HT-29 (cell line): Measurements from ENCODE around the gene SARS1. TPM values are rescaled to one million over a fixed set of nuclear protein-coding genes. Genes with fewer than 3 reads are reported as not detected.

Source experiments
- DNase-seq: peaks from one replicate; pipeline ENCODE4 v3.0.0-alpha.2; 2015; ENCODE audit warnings: low spot score
- total RNA-seq: library from RNA; depleted of rRNA; stranded (reverse); fragments of >200 nt; shearing (Covaris generic); gene quantifications from 2 replicates; pipeline ENCODE4 v1.2.3, GENCODE V29; 2014

Gene SARS1
- total RNA-seq, 1 experiment from 2014 or later, result 109 TPM

DNA sequence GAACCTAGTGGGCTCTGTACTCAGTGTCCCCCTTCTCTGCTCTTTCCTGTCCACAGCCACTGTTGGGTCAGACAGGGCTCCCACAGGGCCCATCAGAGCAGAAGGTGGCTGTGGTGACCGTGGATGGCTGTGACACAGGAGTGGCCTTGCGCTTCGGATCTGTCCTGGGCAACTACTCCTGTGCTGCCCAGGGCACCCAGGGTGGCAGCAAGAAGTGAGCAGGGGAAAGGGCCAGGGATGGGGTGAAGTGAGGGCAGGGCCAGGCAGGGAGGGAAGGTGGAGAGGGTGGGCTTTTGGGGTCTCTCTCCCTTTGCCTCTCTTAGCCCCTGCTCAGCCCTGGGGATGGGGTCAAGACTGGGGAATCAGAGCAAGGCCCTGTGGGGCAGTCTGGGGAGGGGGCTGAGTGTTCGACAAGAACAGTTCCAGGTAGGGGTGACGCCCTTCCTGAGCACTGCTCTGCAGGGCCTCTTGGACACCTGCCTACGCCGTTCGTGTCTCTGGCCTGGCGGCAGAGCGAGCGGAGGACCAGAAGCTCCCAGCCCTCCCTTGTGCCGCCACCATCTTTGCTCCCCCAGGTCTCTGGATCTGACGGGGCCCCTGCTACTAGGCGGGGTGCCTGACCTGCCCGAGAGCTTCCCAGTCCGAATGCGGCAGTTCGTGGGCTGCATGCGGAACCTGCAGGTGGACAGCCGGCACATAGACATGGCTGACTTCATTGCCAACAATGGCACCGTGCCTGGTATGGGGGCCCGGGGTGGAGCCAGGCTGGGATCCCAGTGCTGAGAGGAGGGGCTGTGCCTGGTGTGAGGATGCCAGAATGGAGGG, 48.7 kb downstream of the SARS1 start:
- no peak for DNase-seq

- DNase-seq, result no peak
These were observed 49.5 kb downstream of the SARS1 start for GRCh38 chr1:109263234-109263596.

DNA sequence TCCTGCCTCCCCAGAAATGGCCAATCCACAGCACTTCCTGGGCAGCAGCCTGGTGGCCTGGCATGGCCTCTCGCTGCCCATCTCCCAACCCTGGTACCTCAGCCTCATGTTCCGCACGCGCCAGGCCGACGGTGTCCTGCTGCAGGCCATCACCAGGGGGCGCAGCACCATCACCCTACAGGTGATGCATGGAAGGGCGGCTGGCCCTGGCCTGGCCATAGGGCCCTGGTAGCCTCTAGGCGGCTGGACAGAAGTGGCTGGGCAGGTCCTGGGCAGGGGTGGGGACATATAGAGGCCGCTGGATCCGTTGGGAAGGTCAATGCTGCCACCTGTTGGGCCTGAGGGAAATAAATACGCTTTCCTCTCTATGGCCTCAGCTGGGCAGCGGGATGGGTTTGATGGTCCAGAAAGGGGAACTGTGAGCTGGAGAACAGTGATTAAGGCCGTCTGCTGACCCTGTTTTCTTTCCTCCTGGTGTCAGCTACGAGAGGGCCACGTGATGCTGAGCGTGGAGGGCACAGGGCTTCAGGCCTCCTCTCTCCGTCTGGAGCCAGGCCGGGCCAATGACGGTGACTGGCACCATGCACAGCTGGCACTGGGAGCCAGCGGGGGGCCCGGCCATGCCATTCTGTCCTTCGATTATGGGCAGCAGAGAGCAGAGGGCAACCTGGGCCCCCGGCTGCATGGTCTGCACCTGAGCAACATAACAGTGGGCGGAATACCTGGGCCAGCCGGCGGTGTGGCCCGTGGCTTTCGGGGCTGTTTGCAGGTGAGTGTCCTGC, 50.1 kb downstream of the SARS1 start:
- DNase-seq, result peak; percentile 99

GRCh38 chr1:109264379-109264755, 50.6 kb downstream of the SARS1 start:
- DNase-seq, result no peak

GRCh38 chr1:109265016-109265415, 51.3 kb downstream of the SARS1 start:
- DNase-seq, result no peak

DNA sequence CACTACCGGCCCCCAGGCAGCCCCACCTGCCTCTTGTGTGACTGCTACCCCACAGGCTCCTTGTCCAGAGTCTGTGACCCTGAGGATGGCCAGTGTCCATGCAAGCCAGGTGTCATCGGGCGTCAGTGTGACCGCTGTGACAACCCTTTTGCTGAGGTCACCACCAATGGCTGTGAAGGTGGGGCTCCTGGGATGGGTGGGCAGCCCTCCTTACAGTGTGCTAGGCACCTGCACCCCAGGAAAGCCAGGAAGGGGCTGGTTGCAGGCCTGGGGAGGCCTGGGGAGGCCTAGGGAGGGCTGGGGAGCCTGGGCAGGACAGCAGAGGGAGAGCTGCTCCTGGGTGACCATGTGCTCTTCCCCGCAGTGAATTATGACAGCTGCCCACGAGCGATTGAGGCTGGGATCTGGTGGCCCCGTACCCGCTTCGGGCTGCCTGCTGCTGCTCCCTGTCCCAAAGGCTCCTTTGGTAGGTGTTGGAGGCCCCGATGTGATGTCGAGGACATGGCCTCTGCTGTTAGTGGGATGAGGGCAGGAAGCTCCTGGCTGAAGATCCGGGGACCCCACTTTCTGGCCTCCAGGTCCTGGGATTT, 52.1 kb downstream of the SARS1 start:
- DNase-seq, result no peak

DNA sequence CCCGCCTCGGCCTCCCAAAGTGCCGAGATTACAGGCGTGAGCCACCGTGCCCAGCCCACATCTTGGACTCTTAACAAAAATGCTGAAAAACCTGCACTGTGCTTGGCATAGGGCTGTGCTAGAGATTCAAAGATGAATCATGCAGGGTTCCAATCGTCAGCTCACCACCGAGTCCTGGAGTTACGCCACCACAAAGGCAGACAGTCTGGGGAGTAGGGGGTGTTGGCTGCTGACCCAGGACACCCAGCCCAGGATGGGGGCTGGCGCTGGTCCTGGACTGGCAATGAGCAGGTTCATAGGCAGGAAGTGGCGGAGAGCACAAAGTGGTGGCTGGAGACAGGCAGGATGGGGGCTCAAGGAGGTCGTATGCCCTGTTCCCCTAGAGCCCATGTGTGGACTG, 53.2 kb downstream of the SARS1 start:
- no peak for DNase-seq

- DNase-seq, result no peak
These were observed 54.1 kb downstream of the SARS1 start for GRCh38 chr1:109267743-109268300.

- no peak for DNase-seq
These were observed 54.9 kb downstream of the SARS1 start for GRCh38 chr1:109268431-109269211.

DNA sequence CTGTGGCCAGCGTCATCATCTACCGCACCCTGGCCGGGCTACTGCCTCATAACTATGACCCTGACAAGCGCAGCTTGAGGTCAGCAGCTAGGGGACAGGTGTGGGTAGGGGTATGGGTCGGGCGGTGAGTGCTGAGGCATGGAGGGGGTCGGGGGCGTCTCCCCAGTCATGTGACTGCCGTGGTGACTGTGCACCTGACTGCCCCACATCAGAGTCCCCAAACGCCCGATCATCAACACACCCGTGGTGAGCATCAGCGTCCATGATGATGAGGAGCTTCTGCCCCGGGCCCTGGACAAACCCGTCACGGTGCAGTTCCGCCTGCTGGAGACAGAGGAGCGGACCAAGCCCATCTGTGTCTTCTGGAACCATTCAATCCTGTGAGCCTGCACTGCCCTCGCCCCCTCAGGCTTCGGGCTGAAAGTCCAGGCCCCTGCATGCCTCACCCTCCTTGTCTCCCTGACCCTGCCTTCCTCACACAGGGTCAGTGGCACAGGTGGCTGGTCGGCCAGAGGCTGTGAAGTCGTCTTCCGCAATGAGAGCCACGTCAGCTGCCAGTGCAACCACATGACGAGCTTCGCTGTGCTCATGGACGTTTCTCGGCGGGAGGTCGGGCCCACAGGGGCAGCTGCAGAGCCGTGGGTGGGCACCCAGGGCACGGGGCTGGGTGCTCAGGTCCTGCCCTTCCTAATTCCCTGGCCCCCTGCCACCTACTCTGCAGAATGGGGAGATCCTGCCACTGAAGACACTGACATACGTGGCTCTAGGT, 55.7 kb downstream of the SARS1 start:
- DNase-seq, result no peak

- DNase-seq, result no peak
These were observed 56.4 kb downstream of the SARS1 start for GRCh38 chr1:109269981-109270622.

DNA sequence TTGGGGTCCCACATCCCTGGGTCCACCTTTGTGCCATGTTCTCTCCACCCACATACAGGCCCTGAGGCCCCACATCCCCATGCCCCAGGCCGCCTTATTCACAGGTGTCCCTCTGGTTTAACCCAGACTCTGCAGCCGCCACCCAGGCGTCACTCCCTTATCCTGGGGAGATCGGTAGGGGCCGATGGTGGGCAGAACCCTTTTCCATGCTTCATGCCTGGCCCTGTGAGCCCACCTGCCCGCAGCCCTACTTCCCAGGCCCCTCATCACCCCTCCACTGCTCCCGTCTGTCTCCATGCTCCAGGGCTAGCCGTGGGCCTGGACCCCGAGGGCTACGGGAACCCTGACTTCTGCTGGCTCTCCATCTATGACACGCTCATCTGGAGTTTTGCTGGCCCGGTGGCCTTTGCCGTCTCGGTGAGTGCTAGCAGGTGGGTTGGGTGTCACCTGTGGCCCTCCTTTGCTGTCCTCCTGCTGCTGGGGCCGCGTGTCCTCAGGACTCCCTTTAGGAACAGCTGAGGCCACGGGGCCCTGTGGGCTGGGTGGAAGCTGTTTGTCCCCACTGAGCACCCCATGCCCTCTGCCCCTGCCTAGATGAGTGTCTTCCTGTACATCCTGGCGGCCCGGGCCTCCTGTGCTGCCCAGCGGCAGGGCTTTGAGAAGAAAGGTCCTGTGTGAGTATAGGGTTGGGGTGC, 57.1 kb downstream of the SARS1 start:
- DNase-seq, result no peak

- no peak for DNase-seq
These were observed 57.7 kb downstream of the SARS1 start for GRCh38 chr1:109271458-109271857.

GRCh38 chr1:109272021-109272799, 58.5 kb downstream of the SARS1 start:
- DNase-seq, result no peak

DNA sequence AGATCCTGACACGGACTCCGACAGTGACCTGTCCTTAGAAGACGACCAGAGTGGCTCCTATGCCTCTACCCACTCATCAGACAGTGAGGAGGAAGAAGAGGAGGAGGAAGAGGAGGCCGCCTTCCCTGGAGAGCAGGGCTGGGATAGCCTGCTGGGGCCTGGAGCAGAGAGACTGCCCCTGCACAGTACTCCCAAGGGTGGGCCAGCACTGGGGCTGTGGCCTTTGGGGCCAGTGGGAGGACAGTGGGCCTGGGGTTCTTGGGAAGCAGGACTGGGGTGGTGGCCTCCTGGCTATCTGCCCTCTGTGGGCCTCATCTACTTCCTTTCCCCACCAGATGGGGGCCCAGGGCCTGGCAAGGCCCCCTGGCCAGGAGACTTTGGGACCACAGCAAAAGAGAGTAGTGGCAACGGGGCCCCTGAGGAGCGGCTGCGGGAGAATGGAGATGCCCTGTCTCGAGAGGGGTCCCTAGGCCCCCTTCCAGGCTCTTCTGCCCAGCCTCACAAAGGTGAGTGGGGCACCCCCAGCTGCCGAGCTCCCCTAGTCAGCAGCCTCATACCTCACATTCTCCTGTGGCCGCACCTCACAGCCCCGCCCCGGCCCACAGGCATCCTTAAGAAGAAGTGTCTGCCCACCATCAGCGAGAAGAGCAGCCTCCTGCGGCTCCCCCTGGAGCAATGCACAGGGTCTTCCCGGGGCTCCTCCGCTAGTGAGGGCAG, 59.3 kb downstream of the SARS1 start:
- peak; percentile 31 for DNase-seq

DNA sequence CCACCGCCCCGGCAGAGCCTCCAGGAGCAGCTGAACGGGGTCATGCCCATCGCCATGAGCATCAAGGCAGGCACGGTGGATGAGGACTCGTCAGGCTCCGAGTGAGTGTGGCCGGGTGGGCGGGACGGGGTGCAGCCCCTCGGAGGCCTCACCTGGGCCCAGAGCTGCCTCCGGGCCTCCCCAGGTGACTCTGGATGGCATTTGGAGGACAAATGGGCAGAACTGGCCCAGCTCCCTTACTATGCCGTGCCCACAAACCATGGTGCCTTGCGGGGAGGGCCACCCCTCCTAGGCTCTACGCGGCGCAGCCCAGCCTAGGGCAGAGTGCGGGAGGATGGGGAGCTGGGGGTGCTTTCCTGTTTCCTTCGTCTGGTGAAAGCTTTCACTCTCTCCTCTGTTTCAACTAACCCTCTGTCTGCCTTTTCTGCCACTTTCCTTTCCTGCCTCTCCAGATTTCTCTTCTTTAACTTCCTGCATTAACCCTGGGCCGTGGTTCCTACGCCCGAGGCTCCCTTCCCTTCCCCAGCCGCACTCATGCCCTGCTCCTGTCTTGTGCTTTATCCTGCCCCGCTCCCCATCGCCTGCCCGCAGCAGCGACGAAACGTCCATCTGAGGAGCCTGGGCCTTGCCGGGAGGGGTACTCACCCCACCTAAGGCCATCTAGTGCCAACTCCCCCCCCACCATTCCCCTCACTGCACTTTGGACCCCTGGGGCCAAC, 60.0 kb downstream of the SARS1 start:
- peak; percentile 50 for DNase-seq
